Measurements from ENCODE around the gene CELF2. TPM values are rescaled to one million over a fixed set of nuclear protein-coding genes. Genes with fewer than 3 reads are reported as not detected.

CELF2 gene
- total RNA-seq, 1 experiment from 2014 or later, result 21.3 TPM

DNA sequence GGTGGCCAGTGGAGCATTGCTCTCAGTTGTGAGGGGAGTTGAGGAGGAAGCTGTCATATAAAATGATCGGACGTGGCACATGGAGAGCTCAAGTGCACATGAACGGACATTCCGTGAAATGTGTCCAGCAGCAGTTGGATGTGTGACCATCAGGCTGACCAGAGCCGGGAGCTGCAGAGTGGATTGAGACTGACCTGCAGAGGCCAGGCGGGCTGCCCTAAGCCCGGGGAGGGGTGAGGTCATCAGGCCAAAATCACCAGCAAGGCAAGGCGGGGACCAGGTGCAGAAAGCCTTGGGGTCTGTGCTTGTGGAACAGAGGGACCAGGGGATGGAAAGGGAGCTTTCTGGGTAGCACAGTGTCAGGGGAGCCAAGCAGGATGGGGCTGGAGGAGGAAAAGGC, 279.5 kb downstream of the CELF2 start:
- DNase-seq (ENCODE audit: low read depth), result no peak

DNA sequence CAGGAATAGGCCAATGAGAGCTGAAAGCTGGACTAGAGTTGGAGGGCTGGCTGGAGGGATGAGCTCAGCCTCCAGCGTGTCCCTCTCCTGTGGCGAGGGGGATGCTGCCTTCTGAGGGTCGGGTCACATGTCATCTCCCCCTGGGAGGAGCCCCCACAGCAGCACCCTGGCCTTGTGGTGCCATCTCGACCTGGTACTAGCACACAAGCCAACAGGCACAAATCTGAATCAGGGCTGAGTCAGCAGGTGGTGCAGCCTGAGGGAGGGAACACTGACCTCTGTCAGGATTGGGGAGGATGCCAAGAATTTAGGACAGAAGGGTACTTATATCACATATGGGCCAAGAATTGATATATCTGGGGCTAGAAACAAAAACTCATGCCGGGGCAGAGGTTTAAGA, 280.4 kb downstream of the CELF2 start:
- peak; percentile 36 for DNase-seq (ENCODE audit: low read depth)

DNA sequence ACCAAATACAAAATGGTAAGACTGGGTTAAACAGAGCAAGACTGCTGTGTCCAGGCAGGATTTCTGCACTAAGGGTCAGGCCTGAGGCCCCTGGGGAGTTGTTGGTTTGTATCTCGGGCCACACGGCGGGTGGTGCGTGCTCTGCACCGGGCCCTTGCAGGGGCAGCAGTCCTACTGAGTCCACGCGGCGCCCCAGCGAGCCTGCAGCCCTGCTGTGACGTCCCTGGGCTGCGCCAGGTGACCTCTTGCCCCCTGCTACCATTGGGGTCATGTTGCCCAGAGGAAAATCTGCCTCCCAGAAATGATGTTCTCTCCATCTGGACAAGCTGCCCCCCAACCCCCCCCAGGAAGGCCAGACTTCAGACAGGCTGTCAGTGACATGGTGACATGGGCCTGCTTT, 281.5 kb downstream of the CELF2 start:
- DNase-seq (ENCODE audit: low read depth), result no peak

DNA sequence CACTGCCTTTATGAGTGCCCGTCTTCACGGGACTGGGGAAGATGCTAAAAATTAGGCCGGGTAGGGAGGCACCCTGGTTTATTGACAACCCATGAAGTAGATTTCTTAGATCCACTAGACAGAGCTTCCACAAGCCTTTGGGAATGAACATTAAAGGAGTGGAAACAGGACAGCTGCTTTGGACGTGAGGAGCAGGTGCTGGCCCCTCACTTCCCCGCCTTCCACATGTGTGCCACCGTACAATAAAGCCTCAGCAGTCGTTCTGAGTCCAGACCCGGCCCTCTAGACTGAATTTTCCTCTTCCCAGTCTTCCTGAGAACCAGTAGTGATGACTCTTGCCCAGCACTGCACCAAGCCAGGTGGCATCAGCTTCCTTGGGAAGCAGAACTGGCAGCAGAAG, 282.4 kb downstream of the CELF2 start:
- DNase-seq (ENCODE audit: low read depth), result no peak

DNA sequence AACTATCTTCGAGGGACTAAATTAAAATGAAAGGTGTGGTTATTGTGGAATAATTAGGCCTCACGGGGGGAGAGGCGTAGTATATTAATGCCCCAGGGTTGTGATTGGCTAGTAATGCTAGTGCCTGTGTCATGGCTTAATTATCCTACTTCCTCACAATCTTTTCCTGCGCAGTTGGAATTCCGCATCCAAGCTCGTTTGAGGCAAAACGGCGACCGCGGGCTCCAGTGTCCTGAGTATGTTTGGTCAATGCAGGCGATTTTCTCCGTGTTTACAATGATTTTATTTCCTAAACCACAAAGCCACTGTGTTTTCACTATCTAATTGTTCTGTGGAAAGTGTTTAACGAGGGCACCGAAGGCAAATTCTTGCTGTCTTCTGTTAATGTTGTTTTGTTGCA, 282.9 kb downstream of the CELF2 start:
- DNase-seq (ENCODE audit: low read depth), result no peak

DNA sequence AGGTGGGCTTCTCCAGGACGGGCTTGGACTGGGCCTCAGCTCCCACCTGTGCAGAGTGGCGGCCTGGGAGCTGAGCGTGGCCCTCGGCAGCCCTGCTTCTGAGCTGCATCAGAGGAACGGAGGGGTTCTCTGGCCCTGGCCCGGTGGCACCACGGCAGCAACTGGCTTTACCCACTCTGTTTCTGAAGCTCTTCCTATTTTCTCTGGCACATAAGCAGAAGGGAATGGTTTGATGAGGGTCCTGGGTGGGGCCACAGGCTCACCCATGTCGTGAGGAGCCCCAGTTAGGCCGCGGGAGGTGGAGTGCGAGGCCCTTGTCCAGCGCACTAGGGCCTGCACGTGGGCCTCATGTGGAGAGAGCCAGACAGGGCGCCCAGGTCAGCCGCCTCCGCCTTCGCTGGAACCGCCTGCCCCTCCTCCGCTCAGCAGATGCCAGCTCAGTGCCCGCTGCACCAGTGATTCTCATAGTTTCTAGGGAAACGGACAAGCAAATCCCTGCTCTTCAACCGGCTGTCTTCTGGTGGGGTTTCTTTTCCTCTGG, 284.0 kb downstream of the CELF2 start:
- no peak for DNase-seq (ENCODE audit: low read depth)

DNA sequence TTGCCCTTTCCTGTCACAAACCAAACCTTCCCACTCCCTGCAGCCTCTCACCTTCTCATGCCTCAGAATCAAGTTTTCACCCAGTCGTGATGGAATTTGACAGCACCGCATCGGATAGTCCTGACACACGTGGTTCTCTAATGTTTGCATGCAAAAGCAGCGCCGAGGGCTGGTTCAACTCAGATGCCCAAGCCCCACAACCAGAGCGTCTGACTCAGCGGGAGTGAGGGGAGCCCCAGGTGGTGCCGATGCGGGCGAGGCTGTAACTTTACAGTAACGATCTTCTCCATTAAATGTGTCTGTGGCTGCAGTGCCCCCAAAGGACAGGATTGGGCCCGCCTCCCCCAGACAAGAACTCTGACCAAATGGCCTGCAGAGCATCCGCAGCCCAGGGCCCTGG, 284.5 kb downstream of the CELF2 start:
- no peak for DNase-seq (ENCODE audit: low read depth)

DNA sequence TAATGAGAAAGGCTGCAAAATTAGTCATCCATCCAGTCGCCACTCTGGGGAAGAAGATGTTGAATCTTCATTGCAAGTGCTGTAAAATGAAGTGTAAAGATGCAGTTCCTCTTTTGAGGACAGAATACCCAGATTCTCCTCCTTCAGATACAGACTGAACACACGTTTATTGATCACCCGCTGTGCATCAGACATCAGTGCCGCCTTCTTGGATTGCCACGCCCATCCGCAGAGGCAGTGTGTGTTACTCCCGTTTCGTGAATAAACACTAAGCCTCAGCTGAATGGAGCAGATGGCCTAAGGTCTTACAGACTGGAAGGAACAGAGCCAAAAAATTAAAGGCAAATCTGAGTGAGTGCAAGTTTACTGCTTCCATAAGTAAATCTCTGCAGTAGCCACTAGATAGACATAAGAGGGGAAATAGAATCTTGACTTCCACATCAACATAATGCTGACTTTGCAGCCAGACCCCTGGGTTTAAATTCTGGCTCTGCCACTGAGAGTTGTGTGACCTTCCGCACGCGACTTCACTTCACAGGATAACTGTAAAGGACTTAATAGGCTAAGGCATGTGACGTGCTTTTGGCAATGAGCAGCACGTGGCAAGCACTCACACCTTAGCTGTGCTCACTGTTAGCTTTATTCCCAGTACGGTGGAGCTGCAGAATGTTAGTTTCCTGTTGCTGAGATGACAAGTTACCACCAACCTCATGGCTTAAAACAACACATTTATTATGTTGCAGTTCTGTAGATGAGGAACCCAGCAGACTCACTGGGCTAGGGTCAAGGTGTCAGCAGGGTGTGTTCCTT, 285.9 kb downstream of the CELF2 start:
- no peak for DNase-seq (ENCODE audit: low read depth)

DNA sequence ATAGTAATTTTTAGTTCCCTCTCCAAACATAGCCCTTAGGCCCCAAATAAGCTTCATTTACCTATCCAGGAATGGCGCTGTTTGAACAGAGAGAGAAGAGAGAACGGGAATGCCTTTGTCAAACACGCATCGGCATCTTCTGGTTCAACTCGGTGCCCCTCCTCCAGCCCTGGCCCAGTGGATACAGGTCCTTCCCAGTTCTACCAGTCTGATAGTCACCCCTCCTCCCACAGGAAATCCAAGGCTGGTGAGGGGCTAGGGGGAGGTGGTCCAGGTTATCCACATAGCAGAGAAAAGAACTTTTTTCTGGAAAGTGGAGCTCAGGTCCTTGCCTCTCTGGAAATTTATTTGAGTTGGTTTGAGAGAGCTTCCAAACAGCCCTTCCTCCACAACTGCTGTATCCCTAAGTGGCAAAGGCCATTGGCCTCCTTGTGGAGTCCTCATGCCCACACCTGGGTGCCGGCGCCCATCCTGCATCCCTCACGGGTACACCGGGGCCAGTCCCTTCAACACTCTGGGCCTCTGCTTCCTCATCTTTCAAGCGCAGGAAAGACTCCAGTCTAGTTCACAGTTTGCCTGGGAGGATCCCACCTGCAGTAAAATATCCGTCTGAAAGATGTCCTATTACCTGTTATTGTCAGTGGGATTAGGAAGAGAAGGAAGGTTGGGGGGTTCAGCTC, 287.4 kb downstream of the CELF2 start:
- DNase-seq (ENCODE audit: low read depth), result no peak

DNA sequence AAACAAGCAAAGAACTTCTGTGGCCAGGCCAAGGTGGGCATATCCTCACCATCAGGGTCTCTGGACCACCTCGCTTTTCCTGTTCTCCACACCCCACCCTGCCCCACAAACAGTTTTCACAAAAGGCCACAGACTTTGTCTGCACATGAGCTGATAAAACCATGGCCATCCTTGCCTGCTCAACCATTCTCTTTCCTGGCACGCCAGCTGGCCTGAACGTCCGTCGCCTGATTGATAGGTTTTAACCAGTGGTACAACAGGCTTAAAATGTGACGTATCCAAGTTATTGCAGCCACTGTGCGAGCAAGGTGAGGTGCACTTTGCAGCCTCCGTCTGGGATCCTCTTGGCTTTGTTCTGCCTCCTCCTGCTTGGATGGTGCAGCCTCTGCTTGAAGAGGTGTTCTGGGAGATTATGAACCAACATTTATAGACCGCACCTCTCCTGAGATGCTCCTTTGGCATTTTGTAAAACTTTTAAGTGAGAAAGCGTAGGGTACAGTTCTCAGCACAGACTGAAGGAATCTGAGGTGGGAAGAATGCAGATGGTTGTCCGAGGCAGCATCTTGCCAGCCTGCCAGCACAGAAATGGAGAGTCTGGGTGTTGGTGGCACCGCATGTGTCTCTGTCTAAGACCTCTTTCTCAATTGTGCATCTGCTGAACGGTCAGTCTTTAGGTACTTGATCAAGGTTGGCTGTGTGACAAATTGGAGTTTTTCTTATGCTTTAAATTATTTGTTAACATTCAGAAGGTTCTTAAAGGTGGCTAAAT, 288.3 kb downstream of the CELF2 start:
- no peak for DNase-seq (ENCODE audit: low read depth)

DNA sequence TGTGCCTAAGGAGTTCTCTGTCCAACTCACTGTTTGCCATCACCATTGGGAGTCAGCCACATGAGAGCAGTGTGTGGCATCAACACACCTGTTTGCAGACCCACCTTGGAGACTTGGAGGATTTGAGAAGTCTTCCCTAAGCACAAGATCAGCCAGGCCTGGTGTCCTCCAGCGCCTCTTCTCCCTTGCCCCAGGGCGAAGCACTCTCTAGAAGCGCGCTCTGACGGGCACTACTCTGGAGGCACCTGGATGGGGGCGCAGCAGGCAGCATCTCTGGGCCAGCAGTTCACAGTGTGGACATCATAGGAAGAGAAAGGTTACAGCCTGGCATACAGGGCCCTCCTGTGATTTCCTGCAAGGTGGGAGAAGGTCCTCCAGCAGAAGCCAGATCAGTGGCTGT, 289.3 kb downstream of the CELF2 start:
- no peak for DNase-seq (ENCODE audit: low read depth)

DNA sequence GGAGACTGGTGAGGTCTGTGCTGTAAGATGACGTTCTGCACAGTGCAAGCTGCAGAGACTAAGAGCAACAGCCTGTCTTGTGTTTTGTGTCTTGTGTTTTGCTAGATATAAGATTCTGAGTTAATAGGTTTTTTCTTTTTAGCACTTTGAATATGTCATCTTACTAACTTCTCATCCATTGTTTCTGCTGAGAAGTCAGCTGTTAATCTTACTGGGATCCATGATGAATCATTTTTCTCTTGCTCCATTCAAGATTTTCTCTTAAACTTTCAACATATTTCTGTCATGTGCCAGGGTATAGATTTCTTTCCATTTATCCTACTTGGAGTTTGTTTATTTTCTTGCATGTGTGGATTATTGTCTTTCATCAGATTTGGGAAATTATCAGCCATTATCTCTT, 290.3 kb downstream of the CELF2 start:
- DNase-seq (ENCODE audit: low read depth), result no peak

DNA sequence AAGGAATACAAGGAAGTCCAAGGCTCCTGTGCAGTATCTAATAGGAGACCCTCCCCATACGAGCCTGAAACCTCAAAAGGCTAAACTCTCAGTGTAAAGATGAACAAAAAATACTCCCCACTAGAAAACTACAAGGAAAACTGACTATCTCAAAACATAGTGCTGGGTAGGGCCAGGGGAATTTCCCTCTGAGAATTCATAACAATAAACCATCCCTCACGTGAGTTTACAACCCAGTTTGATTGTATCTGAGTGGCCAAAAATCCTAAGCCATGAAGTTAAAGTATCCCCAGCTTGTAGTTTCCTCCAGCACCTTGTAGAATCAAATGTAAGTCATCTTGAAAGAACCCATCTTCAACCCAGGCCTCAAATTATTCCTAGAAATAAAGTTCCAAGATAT, 293.4 kb downstream of the CELF2 start:
- no peak for DNase-seq (ENCODE audit: low read depth)

DNA sequence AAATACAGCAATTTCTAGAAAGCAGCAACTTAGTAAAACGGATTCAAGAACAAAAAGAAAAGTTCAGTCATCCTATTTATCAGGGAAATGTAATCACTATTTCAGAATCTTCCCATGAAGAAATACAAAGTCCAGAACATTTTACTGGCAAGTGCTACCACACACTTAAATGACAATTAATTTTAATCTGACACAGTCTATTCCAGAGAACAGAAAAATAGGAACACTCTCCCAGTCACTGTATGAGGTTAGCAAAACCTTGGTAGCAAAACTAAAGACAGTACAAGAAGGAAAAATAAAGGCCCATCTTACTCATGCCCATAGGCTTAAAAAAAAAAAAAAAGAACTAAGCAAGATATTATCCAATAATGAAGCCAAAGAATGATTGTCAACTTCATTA, 295.8 kb downstream of the CELF2 start:
- DNase-seq (ENCODE audit: low read depth), result no peak

DNA sequence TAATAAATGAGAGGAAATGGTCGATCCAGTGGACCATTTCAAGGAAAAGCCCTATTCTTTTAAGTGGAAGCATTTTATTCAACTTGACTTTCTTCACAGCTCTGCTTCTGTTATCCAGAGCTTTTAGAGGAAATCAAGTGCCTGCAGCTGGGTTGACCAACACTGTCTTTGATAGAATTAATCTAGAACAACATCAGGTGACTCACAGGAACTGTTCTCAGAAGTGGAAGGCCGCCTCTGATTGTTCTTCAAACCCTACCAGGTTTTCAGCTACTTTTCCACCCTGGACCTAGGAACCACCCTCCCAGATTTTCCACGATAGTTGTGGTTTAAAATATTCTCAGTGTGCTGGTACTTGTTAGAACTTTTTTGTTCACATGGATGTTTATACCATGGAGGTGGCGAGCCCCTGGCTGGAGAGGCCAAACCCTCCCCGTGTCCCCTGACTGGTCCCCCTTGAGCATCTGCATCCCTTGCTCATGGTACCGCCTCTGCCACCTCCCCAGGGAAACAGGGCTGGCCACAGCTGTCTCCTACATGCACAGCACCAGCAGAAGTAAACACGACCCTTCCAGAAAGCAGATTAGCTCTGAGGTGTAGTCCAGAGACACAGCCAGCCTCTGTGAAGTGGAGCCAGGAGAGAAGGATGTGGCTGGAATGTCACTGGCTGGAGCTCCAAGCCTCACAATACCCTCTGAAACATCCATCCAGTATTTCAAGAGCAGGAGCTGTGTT, 300.4 kb downstream of the CELF2 start:
- no peak for DNase-seq (ENCODE audit: low read depth)

DNA sequence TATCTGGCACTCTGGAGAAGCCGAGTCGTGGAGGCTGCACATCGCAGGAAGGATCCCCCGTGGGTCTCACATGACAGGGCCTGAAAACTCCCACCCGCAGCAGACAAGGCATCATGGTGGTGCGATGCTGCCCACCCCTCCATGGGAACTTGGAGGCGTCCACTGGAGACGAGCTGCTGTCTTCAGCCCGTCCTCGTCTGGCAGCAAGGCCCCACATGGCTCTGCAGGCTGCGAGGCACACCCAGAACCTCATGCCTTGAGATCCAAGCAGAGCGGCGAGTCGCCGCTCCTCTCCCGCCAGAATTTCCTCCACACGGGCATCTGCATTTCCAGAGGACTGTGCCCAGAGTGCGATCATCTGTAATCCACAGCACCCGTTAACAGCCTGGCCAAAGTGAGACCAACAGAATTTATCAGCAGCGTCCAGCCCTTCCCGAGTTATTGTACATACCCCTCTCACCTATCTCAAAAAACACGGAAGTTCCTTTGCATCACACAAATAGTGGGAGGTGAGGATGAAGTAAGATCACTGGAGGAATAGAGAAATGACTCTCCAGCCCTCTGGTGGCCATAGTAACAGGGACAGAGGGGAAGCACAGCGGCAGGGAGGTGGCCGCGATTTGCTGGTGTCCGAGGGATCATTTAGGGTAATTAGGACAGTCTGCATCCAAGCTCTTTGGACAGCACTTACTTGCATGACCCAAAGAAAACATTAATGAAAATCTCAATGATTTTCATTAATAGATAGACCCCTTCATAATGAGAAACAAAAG, 301.3 kb downstream of the CELF2 start:
- no peak for DNase-seq (ENCODE audit: low read depth)

DNA sequence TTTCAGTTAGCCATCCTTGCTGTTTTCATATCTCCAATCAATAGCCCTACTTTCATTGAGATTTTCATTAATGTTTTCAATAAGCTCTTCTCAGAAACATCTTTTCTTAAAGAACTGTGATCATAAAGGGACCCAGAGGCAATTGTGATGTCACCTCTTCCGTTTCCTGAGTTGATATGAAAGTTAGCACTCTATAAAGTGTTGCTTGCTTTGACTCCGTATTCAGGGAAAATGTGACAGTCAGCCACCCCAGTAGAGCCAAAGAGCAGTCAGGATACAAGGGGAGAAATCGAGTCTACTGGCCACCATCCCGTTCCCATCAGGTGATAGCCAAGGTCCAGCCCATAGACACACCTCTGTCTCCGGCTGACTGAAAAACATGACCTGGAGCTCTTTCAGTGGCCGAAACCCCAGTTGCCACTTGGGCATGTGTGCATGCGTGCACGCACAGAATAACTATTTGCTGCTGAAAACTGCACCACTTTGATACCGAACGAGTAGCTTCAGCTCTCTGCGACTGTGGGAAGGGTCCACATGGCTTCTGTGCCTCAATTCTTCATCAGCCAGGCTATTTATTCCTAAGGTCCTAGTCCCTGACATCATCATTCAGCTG, 302.4 kb downstream of the CELF2 start:
- DNase-seq (ENCODE audit: low read depth), result no peak

DNA sequence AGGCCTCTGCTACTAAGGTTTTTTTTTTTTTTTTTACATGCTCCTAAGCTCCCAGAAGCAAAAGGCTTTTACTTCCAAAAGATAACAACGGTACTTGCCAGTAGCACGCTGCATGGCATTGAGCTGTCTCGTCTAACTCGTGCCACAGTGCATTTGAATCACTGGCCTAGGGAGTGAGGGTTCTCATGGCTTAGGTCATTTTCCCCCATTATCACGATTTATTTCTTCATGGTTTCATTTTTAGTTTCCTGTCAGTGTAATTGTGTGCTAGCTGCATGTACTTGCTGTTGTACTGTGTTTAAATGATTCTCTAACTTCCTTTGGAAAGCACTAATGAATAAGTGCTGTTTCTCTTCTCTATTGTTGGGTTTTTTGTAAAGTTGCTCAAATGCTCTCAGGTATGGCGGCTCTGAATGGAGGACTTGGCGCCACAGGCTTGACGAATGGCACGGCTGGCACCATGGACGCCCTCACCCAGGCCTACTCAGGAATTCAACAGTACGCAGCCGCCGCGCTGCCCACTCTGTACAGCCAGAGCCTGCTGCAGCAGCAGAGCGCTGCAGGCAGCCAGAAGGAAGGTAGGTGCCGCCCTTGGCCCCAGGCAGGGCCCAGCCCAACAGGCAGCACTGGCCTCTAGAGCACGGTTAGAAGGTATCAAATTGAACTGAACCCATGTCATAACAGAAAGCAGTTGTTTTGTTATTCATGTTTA, 303.3 kb downstream of the CELF2 start:
- no peak for DNase-seq (ENCODE audit: low read depth)

DNA sequence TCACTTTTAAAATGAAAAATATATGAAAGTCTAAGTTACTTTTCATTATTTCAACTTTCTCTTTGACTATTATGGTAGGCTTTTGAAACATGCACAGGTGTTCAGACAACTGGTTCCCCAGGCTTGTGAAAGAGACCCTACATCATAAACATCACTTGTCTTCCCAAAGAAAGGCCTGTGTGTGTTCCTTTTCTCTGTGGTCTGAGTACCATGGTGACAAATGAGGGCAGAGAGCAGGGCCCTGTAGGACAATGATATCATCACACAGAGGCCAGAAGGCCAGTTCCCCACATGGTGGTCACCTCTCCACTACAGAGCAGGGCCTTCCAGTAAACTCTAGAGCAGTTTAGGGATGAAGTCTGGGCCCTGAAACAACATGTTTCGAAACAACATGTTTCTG, 305.0 kb downstream of the CELF2 start:
- no peak for DNase-seq (ENCODE audit: low read depth)

DNA sequence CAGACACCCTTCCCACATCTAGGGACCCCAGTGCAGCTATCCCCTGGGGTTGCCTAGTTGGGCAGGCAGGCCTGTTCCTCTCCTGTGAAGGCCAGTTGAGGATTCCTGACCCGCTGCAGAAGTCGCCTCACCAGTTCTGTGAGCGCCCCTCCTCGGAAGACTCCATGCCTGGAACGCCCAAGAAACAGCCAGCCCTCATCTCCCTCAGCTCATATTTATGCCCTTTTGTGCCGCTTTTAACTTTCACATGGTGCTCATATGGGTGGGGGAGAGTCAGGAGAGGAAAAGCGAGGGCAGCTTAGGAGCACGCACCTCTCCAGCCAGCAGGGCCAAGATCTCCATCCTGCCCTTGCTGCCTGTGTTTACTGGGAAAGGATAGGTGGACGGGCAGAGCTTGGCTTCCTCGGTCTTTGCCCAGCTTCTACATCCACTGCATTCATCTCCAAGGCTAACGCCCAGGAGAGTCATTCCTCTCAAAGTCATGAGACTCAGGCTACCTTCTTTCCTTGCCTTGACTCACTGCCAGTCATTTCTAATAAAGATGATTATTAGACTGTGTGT, 307.2 kb downstream of the CELF2 start:
- DNase-seq (ENCODE audit: low read depth), result no peak
